Raji (cell line): Measurements from ENCODE around the gene RIN2.

Experiments
- POLR2A ChIP-seq: IDR thresholded peaks from 2 replicates; pipeline ENCODE4 v1.6.1; 2011; ENCODE audit warnings: low read depth, low read length, control low read depth; ENCODE audit not compliant: insufficient read depth

RIN2 gene

GRCh38 chr20:19758133-19758500, at the start of gene RIN2:
RIN2 (plus strand) TSS chr20:19758258; CDS start chr20:19889602, 131,344 bp downstream.
- TF ChIP-seq POLR2A = no peak

- TF ChIP-seq POLR2A = no peak
These were observed 48.3 kb upstream of the RIN2 start for GRCh38 chr20:19709635-19710335.

GRCh38 chr20:19710336-19711120, 47.5 kb upstream of the RIN2 start:
- no peak for TF ChIP-seq POLR2A

- TF ChIP-seq POLR2A = no peak
These were observed 46.9 kb upstream of the RIN2 start for GRCh38 chr20:19711126-19711525.

GRCh38 chr20:19712721-19713260, 45.3 kb upstream of the RIN2 start:
- TF ChIP-seq POLR2A = no peak

GRCh38 chr20:19713822-19714578, 44.1 kb upstream of the RIN2 start:
- no peak for TF ChIP-seq POLR2A

GRCh38 chr20:19714579-19714840, 43.5 kb upstream of the RIN2 start:
- no peak for TF ChIP-seq POLR2A

GRCh38 chr20:19715986-19716385, 42.1 kb upstream of the RIN2 start:
- TF ChIP-seq POLR2A = no peak

- TF ChIP-seq POLR2A = no peak
These were observed 39.2 kb upstream of the RIN2 start for GRCh38 chr20:19718880-19719279.

GRCh38 chr20:19720991-19721390, 37.1 kb upstream of the RIN2 start:
- no peak for TF ChIP-seq POLR2A

GRCh38 chr20:19723051-19723450, 35.0 kb upstream of the RIN2 start:
- no peak for TF ChIP-seq POLR2A

- TF ChIP-seq POLR2A = no peak
These were observed 34.1 kb upstream of the RIN2 start for GRCh38 chr20:19723813-19724430.

GRCh38 chr20:19725373-19725772, 32.7 kb upstream of the RIN2 start:
- no peak for TF ChIP-seq POLR2A

GRCh38 chr20:19725814-19726525, 32.1 kb upstream of the RIN2 start:
- no peak for TF ChIP-seq POLR2A
